ENCODE data around the gene LPCAT2.

Gene LPCAT2

GRCh38 chr16:55508941-55509931, at the start of gene LPCAT2:
LPCAT2 (plus strand) TSS chr16:55509072; CDS start chr16:55509182, 110 bp downstream.
- Histone ChIP-seq H3K36me3 (ENCODE audit: insufficient read depth, low read length) (peaks cover 29% of the 10 kb centered on the region), H3K79me2 (ENCODE audit: control insufficient read depth, insufficient read depth, low read length, unreplicated experiment) (peaks cover 4% of the 10 kb centered on the region), H3K4me1 (ENCODE audit: control insufficient read depth, insufficient read depth, low read length, unreplicated experiment) (peaks cover 3% of the 10 kb centered on the region), H3K27me3 (ENCODE audit: insufficient read depth, low read length) (no peaks in the 10 kb centered on the region), H3K27ac (ENCODE audit: low read depth, low read length) (no peak within 1 kb of the TSS), H2AFZ (ENCODE audit: low read length, unreplicated experiment) (peak within 1 kb of the TSS; percentile 91), H3K4me3 (ENCODE audit: low read depth, low read length) (peak within 1 kb of the TSS; percentile 99)

DNA sequence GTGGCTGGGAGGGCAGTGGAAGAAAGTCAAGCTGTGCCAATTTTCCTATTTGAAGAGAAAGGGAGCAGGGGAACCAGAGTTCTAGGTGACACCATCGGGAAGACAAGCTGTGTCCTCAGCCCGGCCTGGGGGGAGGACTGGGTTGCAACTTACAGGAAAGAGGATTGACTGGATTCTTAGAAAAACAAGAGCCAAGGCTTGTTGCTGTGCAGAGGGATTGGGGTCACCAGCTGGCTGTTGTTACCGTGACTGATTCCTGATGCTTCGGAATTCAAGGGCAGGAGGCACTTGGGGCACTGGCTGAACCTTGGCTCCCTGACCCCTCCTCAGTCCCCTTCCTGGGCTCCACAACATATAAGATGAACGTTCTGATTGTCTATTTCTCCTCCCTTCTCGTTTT, 46.6 kb upstream of the LPCAT2 start:
- Histone ChIP-seq H2AFZ (ENCODE audit: low read length, unreplicated experiment) (no peak overlapping the region), H3K4me1 (ENCODE audit: control insufficient read depth, insufficient read depth, low read length, unreplicated experiment) (no peaks in the 10 kb centered on the region), H3K36me3 (ENCODE audit: insufficient read depth, low read length) (no peaks in the 10 kb centered on the region), H3K27ac (ENCODE audit: low read depth, low read length) (no peak overlapping the region), H3K4me3 (ENCODE audit: low read depth, low read length) (no peak overlapping the region), H3K79me2 (ENCODE audit: control insufficient read depth, insufficient read depth, low read length, unreplicated experiment) (no peaks in the 10 kb centered on the region), H3K27me3 (ENCODE audit: insufficient read depth, low read length) (peaks cover 7% of the 10 kb centered on the region; the same call in 1 of the 2 replicates)

DNA sequence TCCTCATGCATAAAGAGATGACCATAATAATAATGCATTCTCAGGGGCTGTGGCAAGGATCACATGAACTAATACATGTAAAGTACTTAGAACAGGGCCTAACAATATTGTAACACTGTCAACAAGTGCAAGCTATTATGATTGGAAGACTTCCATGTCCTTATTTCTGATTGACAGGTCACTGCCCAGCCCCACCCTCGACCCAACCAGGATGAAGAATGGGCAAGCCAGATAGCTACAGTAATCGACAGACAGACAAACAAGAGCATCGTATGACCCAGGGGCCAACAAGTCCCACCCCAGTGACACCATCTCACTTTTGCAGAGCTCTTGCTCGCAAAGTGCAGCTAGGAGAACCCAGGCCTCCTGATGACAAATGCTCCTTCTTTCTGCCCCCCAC, 44.5 kb upstream of the LPCAT2 start:
- no peak overlapping the region for H2AFZ ChIP-seq (ENCODE audit: low read length, unreplicated experiment)
- H3K4me1 ChIP-seq (ENCODE audit: control insufficient read depth, insufficient read depth, low read length, unreplicated experiment): no peaks in the 10 kb centered on the region
- no peaks in the 10 kb centered on the region for H3K79me2 ChIP-seq (ENCODE audit: control insufficient read depth, insufficient read depth, low read length, unreplicated experiment)
- H3K27ac ChIP-seq (ENCODE audit: low read depth, low read length): no peak overlapping the region
- no peak overlapping the region for H3K4me3 ChIP-seq (ENCODE audit: low read depth, low read length)
- H3K36me3 ChIP-seq (ENCODE audit: insufficient read depth, low read length): no peaks in the 10 kb centered on the region
- H3K27me3 ChIP-seq (ENCODE audit: insufficient read depth, low read length): peaks cover 7% of the 10 kb centered on the region; the same call in 1 of the 2 replicates

- no peak overlapping the region for H2AFZ ChIP-seq (ENCODE audit: low read length, unreplicated experiment)
- H3K36me3 ChIP-seq (ENCODE audit: insufficient read depth, low read length): no peaks in the 10 kb centered on the region
- peaks cover 2% of the 10 kb centered on the region for H3K4me1 ChIP-seq (ENCODE audit: control insufficient read depth, insufficient read depth, low read length, unreplicated experiment)
- no peak overlapping the region for H3K27ac ChIP-seq (ENCODE audit: low read depth, low read length)
- H3K27me3 ChIP-seq (ENCODE audit: insufficient read depth, low read length): no peaks in the 10 kb centered on the region
- no peak overlapping the region for H3K4me3 ChIP-seq (ENCODE audit: low read depth, low read length)
- H3K79me2 ChIP-seq (ENCODE audit: control insufficient read depth, insufficient read depth, low read length, unreplicated experiment): no peaks in the 10 kb centered on the region
Observed at GRCh38 chr16:55465077-55465896, 43.6 kb upstream of the LPCAT2 start.

- no peaks in the 10 kb centered on the region for H3K79me2 ChIP-seq (ENCODE audit: control insufficient read depth, insufficient read depth, low read length, unreplicated experiment)
- no peak overlapping the region for H3K27ac ChIP-seq (ENCODE audit: low read depth, low read length)
- H3K27me3 ChIP-seq (ENCODE audit: insufficient read depth, low read length): no peaks in the 10 kb centered on the region
- peaks cover 11% of the 10 kb centered on the region for H3K4me1 ChIP-seq (ENCODE audit: control insufficient read depth, insufficient read depth, low read length, unreplicated experiment)
- H3K4me3 ChIP-seq (ENCODE audit: low read depth, low read length): no peak overlapping the region
- no peak overlapping the region for H2AFZ ChIP-seq (ENCODE audit: low read length, unreplicated experiment)
- no peaks in the 10 kb centered on the region for H3K36me3 ChIP-seq (ENCODE audit: insufficient read depth, low read length)
Observed at GRCh38 chr16:55466209-55466608, 42.7 kb upstream of the LPCAT2 start.

GRCh38 chr16:55467898-55468297, 41.0 kb upstream of the LPCAT2 start:
- H3K27ac ChIP-seq (ENCODE audit: low read depth, low read length): no peak overlapping the region
- H2AFZ ChIP-seq (ENCODE audit: low read length, unreplicated experiment): no peak overlapping the region

GRCh38 chr16:55468352-55468990, 40.4 kb upstream of the LPCAT2 start:
- H2AFZ ChIP-seq (ENCODE audit: low read length, unreplicated experiment): no peak overlapping the region
- H3K4me1 ChIP-seq (ENCODE audit: control insufficient read depth, insufficient read depth, low read length, unreplicated experiment): peaks cover 26% of the 10 kb centered on the region
- H3K27ac ChIP-seq (ENCODE audit: low read depth, low read length): no peak overlapping the region
- H3K36me3 ChIP-seq (ENCODE audit: insufficient read depth, low read length): no peaks in the 10 kb centered on the region
- no peaks in the 10 kb centered on the region for H3K79me2 ChIP-seq (ENCODE audit: control insufficient read depth, insufficient read depth, low read length, unreplicated experiment)
- no peaks in the 10 kb centered on the region for H3K27me3 ChIP-seq (ENCODE audit: insufficient read depth, low read length)
- no peak overlapping the region for H3K4me3 ChIP-seq (ENCODE audit: low read depth, low read length)

More at GRCh38 chr16:55467898-55468297, 41.0 kb upstream of the LPCAT2 start:
- Histone ChIP-seq H3K4me3 (ENCODE audit: low read depth, low read length) (no peak overlapping the region), H3K36me3 (ENCODE audit: insufficient read depth, low read length) (no peaks in the 10 kb centered on the region), H3K27me3 (ENCODE audit: insufficient read depth, low read length) (no peaks in the 10 kb centered on the region), H3K4me1 (ENCODE audit: control insufficient read depth, insufficient read depth, low read length, unreplicated experiment) (peaks cover 25% of the 10 kb centered on the region), H3K79me2 (ENCODE audit: control insufficient read depth, insufficient read depth, low read length, unreplicated experiment) (no peaks in the 10 kb centered on the region)

GRCh38 chr16:55469821-55470532, 38.9 kb upstream of the LPCAT2 start:
- Histone ChIP-seq H3K4me3 (ENCODE audit: low read depth, low read length) (no peak overlapping the region), H3K36me3 (ENCODE audit: insufficient read depth, low read length) (no peaks in the 10 kb centered on the region), H3K27me3 (ENCODE audit: insufficient read depth, low read length) (no peaks in the 10 kb centered on the region), H3K4me1 (ENCODE audit: control insufficient read depth, insufficient read depth, low read length, unreplicated experiment) (peaks cover 26% of the 10 kb centered on the region), H2AFZ (ENCODE audit: low read length, unreplicated experiment) (no peak overlapping the region), H3K79me2 (ENCODE audit: control insufficient read depth, insufficient read depth, low read length, unreplicated experiment) (no peaks in the 10 kb centered on the region), H3K27ac (ENCODE audit: low read depth, low read length) (peak overlapping the region; percentile 68; the same call in 1 of the 2 replicates)

DNA sequence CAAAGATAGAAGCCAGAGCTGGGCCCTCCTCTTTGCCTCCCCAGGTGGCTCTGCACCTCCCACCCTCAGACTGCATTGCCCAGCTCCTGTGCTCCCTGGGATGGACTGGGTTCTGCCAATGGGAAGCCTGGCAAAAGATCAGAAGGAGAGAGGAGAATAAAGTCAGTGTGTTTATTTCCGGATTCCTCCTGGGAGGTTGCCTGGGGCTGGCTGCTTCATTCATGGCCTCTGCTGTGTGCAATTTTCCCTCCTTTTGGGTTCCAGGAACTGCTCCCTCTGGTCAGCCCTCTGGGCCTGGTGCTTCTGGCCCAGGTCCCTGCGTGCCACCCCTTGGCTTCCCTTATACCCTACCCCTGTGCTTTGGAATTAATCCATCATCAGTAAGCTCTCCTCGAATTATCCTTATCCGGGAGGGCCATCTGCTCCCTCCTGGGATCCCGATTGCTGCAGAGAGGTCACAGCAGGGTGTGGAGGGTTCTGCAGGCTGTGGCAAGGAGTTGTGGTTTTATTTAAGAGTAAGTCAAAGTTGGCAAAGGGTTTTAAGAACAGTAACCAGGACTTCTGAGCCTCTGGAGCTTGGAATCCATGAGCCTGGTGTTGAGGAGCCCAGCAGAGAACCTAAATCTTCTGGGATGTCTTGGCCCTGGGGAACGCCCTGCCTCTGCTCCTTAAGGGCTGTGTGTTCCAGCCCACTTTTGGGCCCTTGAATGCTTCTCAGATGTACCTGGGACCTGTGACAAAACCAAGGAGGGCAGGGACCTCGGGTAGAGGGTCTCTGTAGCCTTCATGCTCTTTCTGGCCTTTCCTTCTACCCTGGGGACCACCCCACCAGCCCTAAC, 38.1 kb upstream of the LPCAT2 start:
- Histone ChIP-seq H2AFZ (ENCODE audit: low read length, unreplicated experiment) (peak overlapping the region; percentile 20), H3K27ac (ENCODE audit: low read depth, low read length) (peak overlapping the region; percentile 68), H3K27me3 (ENCODE audit: insufficient read depth, low read length) (no peaks in the 10 kb centered on the region), H3K4me1 (ENCODE audit: control insufficient read depth, insufficient read depth, low read length, unreplicated experiment) (peaks cover 26% of the 10 kb centered on the region), H3K4me3 (ENCODE audit: low read depth, low read length) (peak overlapping the region; percentile 45; the same call in 1 of the 2 replicates), H3K79me2 (ENCODE audit: control insufficient read depth, insufficient read depth, low read length, unreplicated experiment) (no peaks in the 10 kb centered on the region), H3K36me3 (ENCODE audit: insufficient read depth, low read length) (no peaks in the 10 kb centered on the region)

All from ACC112 (cell line).